Neural progenitor cell (in vitro differentiated cells): ENCODE measurements around the gene GRP.

Experiments
- CTCF ChIP-seq: fragments of 200-600 bp; sonication (generic); IDR thresholded peaks from 2 replicates; pipeline ENCODE4 v1.5.1; 2017; ENCODE audit warnings: antibody characterized with exemption, mild to moderate bottlenecking
- EZH2 ChIP-seq: fragments of 200-600 bp; sonication (generic); IDR thresholded peaks from 2 replicates; pipeline ENCODE4 v1.6.1; 2017; ENCODE audit warnings: antibody characterized with exemption, mild to moderate bottlenecking, moderate library complexity

GRCh38 chr18:59264651-59265245 lies 44.8 kb downstream of the GRP start:
- TF ChIP-seq CTCF (peak; percentile 37), EZH2 (peak; percentile 90)
